ENCODE data around the gene PCDH15.

PCDH15 gene

GRCh38 chr10:54800741-54801421 is at the start of gene PCDH15:
TSS of gene PCDH15 (minus strand) at chr10:54801231. CDS start at chr10:54664262, 136,969 bp downstream.
- TF ChIP-seq POLR2A (IDR thresholded peaks at IDR 0.05; ENCODE audit: low read depth, low read length): no peak
- FAIRE-seq (peak; percentile 99), DNase-seq (ENCODE audit: insufficient read length, low spot score) (peak; percentile 2)

GRCh38 chr10:54843932-54844331 is 42.9 kb upstream of the PCDH15 start:
- no peak for TF ChIP-seq POLR2A (IDR thresholded peaks at IDR 0.05; ENCODE audit: low read depth, low read length)
- FAIRE-seq (no peak), DNase-seq (ENCODE audit: insufficient read length, low spot score) (no peak)

GRCh38 chr10:54843085-54843646 is 42.1 kb upstream of the PCDH15 start:
- DNase-seq (ENCODE audit: insufficient read length, low spot score) (no peak), FAIRE-seq (no peak)
- no peak for TF ChIP-seq POLR2A (IDR thresholded peaks at IDR 0.05; ENCODE audit: low read depth, low read length)

GRCh38 chr10:54837479-54837878 is 36.4 kb upstream of the PCDH15 start:
- FAIRE-seq (no peak), DNase-seq (ENCODE audit: insufficient read length, low spot score) (no peak)
- TF ChIP-seq POLR2A (IDR thresholded peaks at IDR 0.05; ENCODE audit: low read depth, low read length): no peak

GRCh38 chr10:54833029-54833428 is 32.0 kb upstream of the PCDH15 start:
- no peak for TF ChIP-seq POLR2A (IDR thresholded peaks at IDR 0.05; ENCODE audit: low read depth, low read length)
- FAIRE-seq: no peak
- no peak for DNase-seq (ENCODE audit: insufficient read length, low spot score)

GRCh38 chr10:54826994-54827560 is 26.0 kb upstream of the PCDH15 start:
- DNase-seq (ENCODE audit: insufficient read length, low spot score) (no peak), FAIRE-seq (no peak)
- no peak for TF ChIP-seq POLR2A (IDR thresholded peaks at IDR 0.05; ENCODE audit: low read depth, low read length)

GRCh38 chr10:54815583-54815982 is 14.6 kb upstream of the PCDH15 start:
- TF ChIP-seq POLR2A (IDR thresholded peaks at IDR 0.05; ENCODE audit: low read depth, low read length): no peak
- no peak for FAIRE-seq
- no peak for DNase-seq (ENCODE audit: insufficient read length, low spot score)

GRCh38 chr10:54808186-54808935 is 7.3 kb upstream of the PCDH15 start:
- FAIRE-seq: peak; percentile 27

GRCh38 chr10:54799506-54799905 is 1.5 kb downstream of the PCDH15 start:
- TF ChIP-seq POLR2A (IDR thresholded peaks at IDR 0.05; ENCODE audit: low read depth, low read length): no peak
- no peak for FAIRE-seq

More at GRCh38 chr10:54808186-54808935, 7.3 kb upstream of the PCDH15 start:
- TF ChIP-seq POLR2A (IDR thresholded peaks at IDR 0.05; ENCODE audit: low read depth, low read length): no peak
- DNase-seq (ENCODE audit: insufficient read length, low spot score): no peak

GRCh38 chr10:54797636-54798321 is 3.3 kb downstream of the PCDH15 start:
- FAIRE-seq (peak; percentile 95), DNase-seq (ENCODE audit: insufficient read length, low spot score) (no peak)
- no peak for TF ChIP-seq POLR2A (IDR thresholded peaks at IDR 0.05; ENCODE audit: low read depth, low read length)

More at GRCh38 chr10:54799506-54799905, 1.5 kb downstream of the PCDH15 start:
- no peak for DNase-seq (ENCODE audit: insufficient read length, low spot score)

GRCh38 chr10:54796881-54797280 is 4.2 kb downstream of the PCDH15 start:
- TF ChIP-seq POLR2A (IDR thresholded peaks at IDR 0.05; ENCODE audit: low read depth, low read length): no peak
- no peak for FAIRE-seq
- no peak for DNase-seq (ENCODE audit: insufficient read length, low spot score)

GRCh38 chr10:54776622-54777021 is 24.4 kb downstream of the PCDH15 start:
- DNase-seq (ENCODE audit: insufficient read length, low spot score): no peak
- FAIRE-seq: no peak
- no peak for TF ChIP-seq POLR2A (IDR thresholded peaks at IDR 0.05; ENCODE audit: low read depth, low read length)

GRCh38 chr10:54772468-54773122 is 28.4 kb downstream of the PCDH15 start:
- TF ChIP-seq POLR2A (IDR thresholded peaks at IDR 0.05; ENCODE audit: low read depth, low read length): no peak
- no peak for FAIRE-seq
- DNase-seq (ENCODE audit: insufficient read length, low spot score): no peak
